Activated CD4-positive, alpha-beta T cell treated with anti-CD3 and anti-CD28 coated beads, Interleukin-2, Interleukin-4, amounts not matched to agents 100 ng/mL and 50 ng/mL, durations not matched to agents 16 hours and 8 hours (primary cell): ENCODE data around the gene CHCHD6.

Source experiments
- DNase-seq: peaks from one replicate; pipeline ENCODE4 v3.0.0-alpha.2; 2020; ENCODE audit warnings: low spot score

CHCHD6 gene

DNA sequence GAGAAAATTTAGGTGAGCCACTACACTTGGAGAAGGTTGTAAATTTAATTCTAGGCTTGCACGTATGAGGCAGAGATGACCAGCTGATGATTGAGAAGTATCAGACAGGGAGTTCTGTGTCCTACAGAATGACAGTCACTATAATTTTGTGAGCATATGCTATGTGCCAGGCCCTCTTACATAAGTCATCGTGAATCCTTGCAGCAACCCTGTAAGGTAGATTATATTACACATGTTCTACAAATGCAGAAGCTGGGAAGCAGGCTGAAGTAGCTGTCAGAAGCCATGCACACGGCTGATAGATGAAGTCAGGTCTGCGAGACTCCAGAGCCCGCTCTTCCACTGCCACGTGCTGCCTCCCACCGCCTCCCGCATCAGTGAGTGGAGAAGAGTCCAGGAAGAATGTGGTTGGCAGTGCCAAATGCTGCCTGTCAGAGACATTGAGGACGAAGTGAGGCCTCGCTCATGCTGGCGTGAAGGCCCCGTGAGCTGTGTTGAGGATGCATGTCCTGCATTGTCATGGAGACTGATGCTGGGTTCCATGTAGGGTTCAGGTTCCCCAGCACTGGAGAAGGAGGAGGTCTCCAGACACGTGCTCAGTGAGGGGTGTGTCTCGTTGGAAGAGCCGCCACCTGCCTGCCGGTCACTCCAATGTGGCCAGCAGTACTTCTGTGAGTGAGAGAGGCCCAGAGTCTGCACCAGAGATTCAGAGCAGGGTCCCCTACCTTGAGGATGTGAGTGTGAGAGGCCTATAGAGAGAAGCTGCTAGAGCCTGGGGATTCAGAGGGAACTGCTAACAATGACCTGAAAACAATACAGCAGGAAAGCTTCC lies 155.6 kb downstream of the CHCHD6 start:
- no peak for DNase-seq

DNA sequence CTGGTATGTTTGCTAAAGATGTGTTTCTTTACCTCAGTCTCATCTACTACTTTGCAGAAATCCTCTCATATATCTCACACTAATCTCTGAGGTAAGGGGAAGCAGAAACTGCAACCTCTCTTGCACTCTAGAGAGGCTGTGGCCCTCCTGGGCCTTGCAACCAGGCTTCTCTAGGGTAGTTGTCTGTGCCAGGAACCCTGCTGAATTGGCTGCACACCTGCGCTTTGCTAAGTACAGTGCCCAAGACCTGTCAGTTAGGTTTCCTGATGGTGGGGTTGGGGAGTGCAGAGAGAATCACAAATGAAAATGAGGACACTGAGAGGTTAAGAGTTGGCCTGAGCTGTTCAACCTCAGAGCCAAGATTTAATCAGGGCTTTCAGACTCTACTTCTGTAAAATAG lies 161.7 kb downstream of the CHCHD6 start:
- DNase-seq: no peak

DNA sequence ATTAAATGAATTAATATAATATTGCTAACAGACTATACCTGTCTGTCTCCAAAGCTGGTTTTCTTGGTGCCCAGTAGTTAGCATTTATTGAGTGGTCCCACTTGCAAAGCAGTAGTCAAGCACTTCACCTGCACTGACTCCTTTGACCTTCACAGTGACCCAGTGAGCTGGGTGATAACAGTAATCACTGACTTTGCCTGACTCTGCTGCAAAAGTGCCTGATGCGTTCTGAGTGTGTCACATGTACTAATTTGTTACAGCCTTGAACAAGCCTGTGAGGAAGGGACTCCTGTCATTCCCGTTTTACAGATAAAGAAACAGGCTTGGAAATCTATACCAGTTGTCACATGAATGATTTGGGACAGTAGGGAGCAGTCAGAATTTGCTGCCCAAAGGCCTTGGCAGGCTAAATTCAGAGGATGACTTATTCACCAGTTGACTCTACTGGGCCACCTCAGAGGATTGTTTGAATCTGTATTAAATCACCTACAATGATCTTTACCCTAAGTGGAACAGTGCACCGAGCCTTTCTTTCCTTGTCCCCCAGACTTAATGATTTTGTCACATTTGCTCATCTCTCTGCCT lies 162.2 kb downstream of the CHCHD6 start:
- DNase-seq: no peak

DNA sequence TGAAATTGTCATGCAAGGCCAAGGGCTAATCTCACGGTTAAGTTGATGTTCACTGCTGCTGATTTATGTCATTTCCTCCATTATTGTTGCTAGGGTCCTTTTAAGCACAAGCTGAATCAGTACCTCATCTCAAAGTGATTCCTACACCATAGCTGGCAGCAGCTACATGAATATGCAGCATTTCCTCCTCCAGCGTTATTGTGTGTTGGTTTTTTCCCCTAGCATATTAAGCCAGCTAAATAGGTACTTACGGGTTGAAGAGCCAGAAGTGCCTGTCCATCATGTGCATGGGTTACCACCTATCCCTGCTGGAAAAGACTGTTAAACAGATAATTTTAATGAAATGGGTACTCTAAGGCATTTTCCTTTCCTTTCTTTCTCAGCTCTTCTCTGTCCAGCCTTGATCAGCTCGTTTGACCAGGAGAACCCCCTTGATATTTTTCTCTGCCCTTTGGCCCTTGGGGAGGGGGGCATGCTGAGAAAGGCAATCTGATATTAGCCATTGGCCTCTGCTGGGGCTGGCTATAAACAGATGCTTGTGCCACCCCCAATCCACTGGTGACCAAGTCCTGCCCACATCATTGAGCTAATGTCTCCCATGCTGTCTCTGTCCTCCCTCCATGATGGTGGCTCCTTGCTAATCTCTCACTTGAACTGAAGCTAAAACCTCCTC lies 163.3 kb downstream of the CHCHD6 start:
- DNase-seq: no peak

DNA sequence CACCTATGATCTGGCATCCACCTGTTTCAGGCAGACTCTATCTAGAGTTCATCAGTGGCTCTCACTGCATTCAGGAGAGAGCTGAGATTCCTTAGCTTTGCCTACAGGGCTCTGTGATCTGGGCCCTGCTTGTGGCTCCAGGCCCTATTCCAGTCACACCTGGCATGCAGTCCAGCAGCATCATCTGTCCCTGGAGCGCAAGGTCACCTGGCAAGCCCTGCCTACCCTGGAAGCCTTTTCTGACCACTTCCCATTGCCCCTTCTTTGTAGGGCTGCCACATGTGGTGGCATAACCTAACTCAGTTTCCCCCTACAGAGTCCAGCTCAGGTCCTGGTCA lies 163.8 kb downstream of the CHCHD6 start:
- DNase-seq: no peak

DNA sequence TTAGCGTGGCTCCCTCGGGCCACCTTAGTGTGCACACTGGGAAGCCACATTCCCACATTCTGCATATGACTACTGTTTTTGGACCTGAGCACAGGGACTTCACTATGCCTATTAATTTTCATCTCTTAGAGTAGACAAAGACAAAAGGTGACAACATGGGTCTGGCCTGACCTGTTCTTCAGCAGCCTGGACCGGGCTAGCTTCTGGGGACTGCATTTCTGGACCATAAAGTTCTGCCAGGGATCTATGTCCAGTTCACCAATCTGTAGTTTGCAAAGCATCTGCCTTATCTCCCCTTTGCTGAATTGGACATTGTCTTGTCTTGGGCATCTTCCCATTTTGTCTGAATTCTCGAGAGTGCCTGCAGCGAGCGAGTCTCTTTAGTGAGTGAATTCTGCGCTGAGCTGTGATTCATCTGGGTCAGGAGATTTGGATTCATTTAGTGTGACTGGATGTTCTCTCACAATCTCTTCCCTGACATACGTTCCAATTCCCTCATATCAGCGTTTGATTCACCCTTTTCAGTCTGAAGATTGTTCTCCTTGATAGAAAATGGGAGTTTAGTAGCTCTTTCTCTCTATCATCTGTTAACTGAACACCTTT lies 166.7 kb downstream of the CHCHD6 start:
- DNase-seq: no peak

DNA sequence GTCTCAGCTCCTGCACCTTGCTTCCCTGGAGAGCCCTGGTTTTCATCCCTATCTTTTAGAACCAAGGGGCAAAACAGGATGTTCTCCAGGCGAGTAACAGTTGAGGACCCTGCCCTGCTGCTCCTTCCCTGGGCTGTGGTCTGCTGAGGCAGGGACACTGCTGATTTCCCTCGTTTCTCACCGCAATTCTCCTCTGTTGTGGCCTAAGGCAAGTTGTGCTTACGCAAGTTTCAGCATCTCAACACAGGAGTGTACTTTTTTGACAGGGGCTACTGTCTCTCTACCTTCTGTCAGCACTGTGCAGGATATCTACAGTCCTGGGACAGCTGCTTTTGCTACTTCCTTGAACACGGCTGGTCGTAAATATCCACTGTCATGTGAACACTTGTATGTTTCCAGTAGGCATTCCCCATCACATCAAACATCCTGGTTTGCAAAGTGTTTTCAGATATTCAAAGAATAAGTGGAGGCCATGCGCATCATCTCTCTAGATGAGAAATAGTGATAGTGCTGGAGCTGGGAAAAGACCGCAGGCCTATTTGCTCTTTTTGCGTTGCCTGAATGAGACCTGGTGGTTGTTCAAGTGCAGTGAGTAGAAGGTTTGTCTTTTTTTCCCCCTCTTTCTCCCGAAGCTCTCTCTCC lies 168.8 kb downstream of the CHCHD6 start:
- no peak for DNase-seq

DNA sequence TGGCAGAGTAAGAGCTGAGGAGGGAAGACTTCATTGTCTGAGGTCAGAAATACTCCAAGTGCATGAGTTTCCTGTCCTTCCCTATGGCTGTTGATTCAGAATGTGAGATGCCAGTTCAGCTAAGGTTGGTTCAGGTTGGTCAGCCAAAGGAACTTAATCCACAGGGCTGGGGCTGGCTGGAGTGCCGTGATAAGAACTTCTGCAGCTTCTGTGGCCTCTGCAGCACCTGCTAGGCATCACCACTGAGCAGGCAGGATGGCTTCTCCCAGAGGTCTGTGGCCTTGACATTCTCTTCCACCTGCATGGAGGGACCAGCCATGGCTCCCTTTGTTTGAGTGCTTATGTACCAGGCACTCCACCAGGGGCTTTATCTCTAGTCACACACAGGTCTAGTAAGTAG lies 169.4 kb downstream of the CHCHD6 start:
- no peak for DNase-seq

DNA sequence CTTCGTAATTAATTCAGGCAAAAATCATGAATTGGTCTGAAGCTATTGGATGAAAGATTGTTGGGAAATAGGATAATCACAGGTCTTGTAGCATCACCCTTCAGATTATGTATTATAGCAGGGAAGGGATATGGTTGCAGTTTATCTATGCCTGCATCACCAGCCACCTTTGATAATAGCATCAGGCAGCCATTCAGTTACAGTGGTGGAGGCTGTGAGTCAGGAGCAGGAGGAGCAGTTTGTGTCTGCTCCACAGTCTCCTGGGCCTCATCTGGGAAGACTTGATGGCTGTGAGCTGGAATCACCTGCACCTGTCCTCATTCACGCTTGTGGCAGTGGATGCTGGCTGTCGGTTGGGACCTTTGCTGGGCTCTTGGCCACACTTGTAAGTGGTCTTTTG lies 174.6 kb downstream of the CHCHD6 start:
- DNase-seq: no peak

DNA sequence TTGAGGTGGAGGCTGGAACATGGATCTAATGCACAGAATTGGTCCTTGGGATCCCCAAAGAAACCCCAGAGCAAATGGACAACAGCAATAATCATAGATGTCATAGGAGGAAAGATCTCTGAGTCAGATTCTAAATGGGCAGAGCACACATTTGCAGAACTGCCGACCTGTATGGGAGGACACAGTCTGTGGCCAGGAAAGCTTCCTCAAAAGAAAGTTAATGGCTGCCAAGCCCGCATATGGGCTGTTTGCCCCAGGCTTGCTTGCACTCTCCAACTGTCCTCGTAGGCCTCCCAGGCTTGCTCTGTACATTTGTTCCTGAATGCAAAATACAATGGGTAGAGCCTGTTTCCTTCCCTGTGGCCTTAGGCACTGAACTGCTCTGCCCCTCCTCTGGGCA lies 176.9 kb downstream of the CHCHD6 start:
- no peak for DNase-seq

DNA sequence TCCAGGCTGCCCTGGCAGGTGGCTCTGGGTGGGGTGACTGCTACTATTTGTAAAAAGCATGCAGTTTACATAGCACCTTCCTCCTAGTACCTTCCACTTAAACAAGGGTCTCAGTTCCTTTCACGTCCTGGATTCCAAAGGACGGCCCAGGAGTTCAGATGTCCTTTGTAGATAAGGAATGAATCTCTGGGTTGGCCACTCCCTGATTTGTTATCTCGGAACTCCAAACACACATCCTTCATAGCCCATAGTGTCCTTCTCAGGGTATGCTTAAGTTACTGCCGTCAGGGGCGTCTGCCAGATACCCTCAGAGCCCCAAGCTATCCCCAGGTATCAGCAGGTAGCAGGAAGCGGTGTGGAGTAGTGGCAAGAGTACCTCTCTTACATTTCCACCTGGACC lies 177.8 kb downstream of the CHCHD6 start:
- DNase-seq: no peak

DNA sequence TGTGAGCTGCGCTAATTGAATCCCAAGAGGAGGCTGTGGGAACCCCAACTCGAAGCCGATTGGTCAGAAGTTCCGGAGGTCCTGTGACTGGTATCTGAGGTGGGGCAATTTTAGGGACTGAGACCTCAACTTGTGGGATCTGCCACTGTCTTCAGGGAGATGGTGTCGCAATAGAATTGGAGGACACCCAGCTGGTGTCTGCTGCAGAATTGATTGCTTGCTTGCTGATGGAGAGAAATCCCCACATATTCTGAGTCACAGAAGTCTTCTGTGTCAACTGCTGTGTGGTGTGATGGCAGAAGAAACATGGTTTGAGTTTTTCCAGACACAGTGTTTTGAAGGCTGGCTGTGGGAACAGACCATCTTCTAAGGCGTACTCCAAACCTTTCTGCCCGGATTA lies 179.2 kb downstream of the CHCHD6 start:
- DNase-seq: no peak

DNA sequence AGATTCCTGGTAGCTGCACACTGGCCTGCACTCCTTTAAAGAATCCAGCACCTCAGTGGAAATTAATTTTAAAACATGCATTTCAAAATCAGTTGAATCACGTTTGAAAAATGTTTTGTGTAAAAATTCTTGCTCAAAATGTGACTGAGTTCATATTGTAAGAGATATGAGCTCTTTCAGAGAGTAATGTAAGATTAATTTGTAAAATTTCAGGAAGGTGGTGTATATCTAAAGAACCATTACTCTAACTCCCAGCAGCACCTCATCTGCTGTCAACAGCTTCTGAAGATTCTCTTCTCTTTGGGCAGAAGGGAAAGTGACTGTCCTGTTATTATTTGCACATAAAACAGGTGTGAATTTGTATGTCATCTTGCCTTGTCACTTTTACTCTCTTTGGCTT lies 181.4 kb downstream of the CHCHD6 start:
- DNase-seq: no peak

DNA sequence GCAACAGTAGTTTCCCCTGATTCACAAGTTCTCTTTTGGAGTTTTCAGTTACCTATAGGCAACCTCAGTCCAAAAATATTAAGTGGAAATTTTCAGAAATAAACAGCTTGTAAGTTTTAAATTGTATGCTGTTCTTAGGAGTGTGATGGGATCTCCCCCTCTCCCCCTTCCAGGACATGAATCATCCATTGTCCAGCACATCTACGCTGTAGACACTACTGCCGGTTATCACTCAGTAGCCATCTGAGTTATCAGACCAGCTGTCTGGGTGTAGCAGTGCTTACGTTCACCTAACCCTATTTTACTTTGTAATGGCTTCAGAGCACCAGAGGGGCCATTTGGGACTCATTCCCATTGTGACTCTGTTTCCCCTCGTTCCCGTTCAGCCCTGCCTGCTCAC lies 182.2 kb downstream of the CHCHD6 start:
- DNase-seq: no peak

DNA sequence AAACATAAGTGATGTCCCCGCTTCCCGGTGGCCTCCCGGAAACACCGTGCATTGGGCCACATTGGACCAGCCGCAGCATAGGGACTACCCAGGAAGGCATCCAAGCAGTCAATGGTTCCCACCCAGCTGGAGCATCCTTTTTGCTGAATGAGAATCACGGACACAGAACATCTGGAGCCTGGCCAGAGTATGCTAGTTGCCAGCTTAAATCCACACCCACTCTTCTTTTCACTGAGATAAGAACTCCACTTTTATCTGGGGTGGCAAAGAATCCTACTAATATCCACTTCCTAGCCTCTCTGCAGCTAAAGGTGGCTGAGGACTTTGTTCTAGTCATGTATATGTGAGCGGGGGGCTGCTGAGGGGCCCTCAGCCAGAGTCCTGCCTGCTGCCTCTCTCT lies 183.6 kb downstream of the CHCHD6 start:
- DNase-seq: no peak

DNA sequence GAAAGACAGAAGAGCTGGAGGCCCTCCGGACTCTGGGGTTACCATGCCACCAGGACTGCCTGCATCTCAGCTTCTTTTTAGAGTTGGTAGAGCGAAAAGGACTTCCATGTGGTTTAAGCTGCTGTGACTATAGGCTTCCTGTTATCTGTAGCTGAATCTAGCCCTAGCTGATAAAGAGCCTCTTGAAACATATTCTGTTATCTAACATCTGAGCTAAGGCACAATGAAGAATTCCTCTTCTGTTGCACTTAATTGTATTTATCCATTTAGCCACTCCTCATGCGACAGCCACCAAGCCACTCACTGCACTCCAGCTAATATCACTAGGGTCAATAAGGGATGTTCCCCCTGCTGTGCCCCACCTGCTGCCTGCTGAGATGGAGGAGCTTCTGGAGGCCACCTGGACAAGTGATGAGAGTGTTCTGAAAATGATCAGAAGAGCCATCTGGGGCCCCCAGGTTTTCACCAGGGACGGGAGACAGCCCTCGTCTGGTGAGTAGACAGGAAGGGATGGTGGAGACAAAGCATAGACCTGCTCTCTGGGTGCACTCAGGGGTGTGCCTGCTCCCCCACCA lies 184.2 kb downstream of the CHCHD6 start:
- no peak for DNase-seq

DNA sequence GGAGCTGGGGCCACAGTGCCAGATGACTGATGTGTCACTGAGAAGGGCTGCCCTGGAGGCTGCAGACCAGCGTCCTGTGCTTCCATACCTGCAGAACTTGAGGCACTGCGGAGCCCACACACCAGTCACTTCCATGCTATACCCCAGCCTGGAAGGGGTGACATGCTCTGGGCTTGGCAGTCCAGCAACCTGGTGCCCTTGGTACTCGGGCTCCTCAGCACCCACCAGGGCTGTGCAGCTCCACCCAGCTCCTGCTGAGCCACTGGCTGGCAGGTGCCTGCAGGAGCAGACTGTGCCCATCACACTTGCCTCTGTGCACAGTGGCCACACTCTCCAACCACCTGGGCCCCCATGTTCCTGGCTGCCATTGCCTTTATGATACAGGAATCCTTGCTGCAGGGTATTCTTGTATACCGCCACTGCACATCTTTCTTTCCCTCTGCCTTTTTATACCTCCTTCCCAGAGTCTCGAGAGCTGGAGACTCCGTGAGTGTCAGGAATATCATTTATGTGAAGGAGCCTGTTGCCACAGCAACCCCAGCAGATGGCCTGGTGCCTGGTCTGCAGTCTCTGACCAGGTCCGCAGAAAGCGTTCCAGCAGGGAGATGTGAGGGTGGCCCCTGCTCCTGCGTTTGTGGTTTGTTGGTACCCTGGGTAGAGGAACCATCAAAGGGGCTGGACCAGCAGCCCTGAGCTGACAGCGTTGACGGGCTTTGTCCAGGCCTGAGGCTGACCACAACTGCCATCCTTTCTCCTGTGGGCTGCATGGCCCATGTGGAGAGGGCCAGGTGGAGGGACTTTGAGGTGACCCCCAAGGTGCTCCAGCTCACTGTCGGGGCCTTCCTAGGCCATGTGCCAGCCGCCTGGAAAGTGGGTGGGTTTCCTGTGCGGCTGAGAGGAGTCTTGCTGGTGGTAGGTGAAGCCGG lies 185.5 kb downstream of the CHCHD6 start:
- DNase-seq: no peak

DNA sequence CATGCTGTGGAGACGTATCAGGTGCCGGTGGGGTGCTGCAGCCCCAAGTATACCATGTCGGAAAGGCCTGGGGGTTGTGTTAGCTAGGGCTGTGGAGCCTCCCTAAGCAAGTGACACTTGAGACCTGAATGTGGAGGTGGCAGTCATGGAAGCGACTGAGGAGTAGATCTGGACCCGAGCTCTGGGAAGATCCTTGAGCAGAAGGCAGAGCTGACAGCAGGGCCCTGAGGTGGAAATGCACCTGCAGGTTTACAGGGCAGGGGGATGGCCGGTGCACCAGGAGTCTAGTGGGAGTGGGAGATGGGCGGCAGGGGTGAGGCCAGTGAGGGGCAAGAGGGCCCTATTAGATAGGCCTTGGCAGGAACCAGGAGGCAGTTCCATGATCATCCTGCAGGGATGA lies 187.1 kb downstream of the CHCHD6 start:
- no peak for DNase-seq

DNA sequence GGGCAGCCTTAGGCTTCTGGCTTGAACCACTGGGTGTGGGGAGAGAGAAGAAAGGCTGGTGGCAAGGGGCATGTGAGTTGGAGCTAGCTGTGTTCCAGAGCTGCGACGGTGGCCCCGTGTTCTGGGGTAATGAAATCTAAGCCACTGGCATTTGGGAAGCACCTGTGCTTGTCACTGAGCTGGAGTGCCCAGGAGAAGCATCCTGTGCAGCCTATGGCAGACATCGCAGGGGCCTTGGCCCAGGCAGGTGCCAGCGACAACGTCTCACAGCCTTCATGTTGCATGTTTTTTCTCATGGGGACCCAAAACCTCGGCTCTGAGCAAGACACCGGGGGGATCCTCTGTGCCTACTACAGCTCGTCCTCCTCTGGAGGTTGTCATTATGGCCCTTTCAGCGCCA lies 187.8 kb downstream of the CHCHD6 start:
- DNase-seq: no peak

DNA sequence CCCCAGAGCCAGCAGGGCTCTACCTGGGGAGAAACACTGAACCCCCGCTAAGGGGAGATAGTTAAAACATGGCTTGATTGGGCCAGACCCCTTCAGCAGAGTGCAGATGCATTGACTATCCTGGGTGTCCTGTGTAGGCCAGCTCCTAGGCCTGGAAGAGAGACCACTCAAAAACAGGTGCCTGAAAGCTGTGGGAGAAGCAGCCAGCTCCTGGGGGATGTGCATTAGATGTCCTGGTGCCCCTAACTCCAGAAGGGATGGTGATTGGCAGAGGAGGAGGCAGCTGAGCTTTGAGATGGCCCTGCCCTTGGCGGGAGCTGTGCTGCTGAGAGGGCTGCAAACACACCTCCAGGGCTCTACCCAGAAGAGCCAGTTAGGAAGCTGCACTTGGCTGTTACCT lies 189.6 kb downstream of the CHCHD6 start:
- no peak for DNase-seq

DNA sequence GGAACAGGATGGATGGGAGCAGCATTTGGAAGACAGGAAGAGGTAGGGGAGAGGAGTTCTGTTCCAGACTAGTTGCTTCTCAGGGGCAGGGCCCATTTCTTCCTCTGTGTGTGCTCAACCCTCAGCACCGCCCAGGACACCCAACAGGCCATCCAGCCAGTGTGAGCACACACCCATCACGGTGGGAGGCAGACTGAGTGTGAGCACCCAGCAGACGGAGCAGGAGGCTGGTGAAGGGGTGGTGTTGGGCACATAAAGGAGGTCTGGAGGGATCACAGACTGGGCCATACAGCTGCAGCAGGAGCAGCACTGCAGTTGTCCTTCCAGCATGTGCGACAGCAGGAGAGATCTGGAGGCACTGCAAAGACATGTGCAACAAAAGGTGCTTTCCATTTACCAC lies 190.4 kb downstream of the CHCHD6 start:
- no peak for DNase-seq
